ENCODE results near the gene ACTL7A.

Gene ACTL7A

GRCh38 chr9:108850293-108850897 is 11.7 kb upstream of the ACTL7A start:
- DNase-seq (ENCODE audit: low read depth), result no peak

- no peak for DNase-seq (ENCODE audit: low read depth)
Measured at GRCh38 chr9:108851138-108851537, 10.9 kb upstream of the ACTL7A start.

GRCh38 chr9:108852079-108852478 is 10.0 kb upstream of the ACTL7A start:
- no peak for DNase-seq (ENCODE audit: low read depth)

GRCh38 chr9:108854094-108854493 is 8.0 kb upstream of the ACTL7A start:
- DNase-seq (ENCODE audit: low read depth), result no peak

GRCh38 chr9:108854641-108855528 is 7.2 kb upstream of the ACTL7A start:
- no peak for DNase-seq (ENCODE audit: low read depth)

GRCh38 chr9:108855529-108855886 is 6.6 kb upstream of the ACTL7A start:
- DNase-seq (ENCODE audit: low read depth), result no peak

- no peak for DNase-seq (ENCODE audit: low read depth)
Measured at GRCh38 chr9:108855888-108856287, 6.2 kb upstream of the ACTL7A start, which contains the start of gene ACTL7B. Gene ACTL7B, minus strand, starts transcription at chr9:108855986. Its CDS starts 56 bp downstream, at chr9:108855930.

- DNase-seq (ENCODE audit: low read depth), result no peak
Measured at GRCh38 chr9:108857572-108857971, 4.5 kb upstream of the ACTL7A start.

- DNase-seq (ENCODE audit: low read depth), result no peak
Measured at GRCh38 chr9:108859459-108860114, 2.5 kb upstream of the ACTL7A start.

GRCh38 chr9:108860354-108860753 is 1.7 kb upstream of the ACTL7A start:
- no peak for DNase-seq (ENCODE audit: low read depth)

- no peak for DNase-seq (ENCODE audit: low read depth)
Measured at GRCh38 chr9:108860764-108861163, 1.3 kb upstream of the ACTL7A start.

GRCh38 chr9:108861464-108861863 is 602 bp upstream of the ACTL7A start:
- DNase-seq (ENCODE audit: low read depth), result no peak

GRCh38 chr9:108863891-108864290 is 1.8 kb downstream of the ACTL7A start:
- DNase-seq (ENCODE audit: low read depth), result no peak

- DNase-seq (ENCODE audit: low read depth), result no peak
Measured at GRCh38 chr9:108864446-108864845, 2.4 kb downstream of the ACTL7A start.

GRCh38 chr9:108865037-108865436 is 3.0 kb downstream of the ACTL7A start:
- no peak for DNase-seq (ENCODE audit: low read depth)

GRCh38 chr9:108866001-108866420 is 3.9 kb downstream of the ACTL7A start:
- DNase-seq (ENCODE audit: low read depth), result no peak

GRCh38 chr9:108867116-108867515 is 5.0 kb downstream of the ACTL7A start:
- DNase-seq (ENCODE audit: low read depth), result no peak

GRCh38 chr9:108867829-108868228 is 5.8 kb downstream of the ACTL7A start:
- no peak for DNase-seq (ENCODE audit: low read depth)

- no peak for DNase-seq (ENCODE audit: low read depth)
Measured at GRCh38 chr9:108869092-108869725, 7.1 kb downstream of the ACTL7A start.

GRCh38 chr9:108874058-108874788 is 12.2 kb downstream of the ACTL7A start:
- no peak for DNase-seq (ENCODE audit: low read depth)

- DNase-seq (ENCODE audit: low read depth), result no peak
Measured at GRCh38 chr9:108876425-108876824, 14.4 kb downstream of the ACTL7A start.

- no peak for DNase-seq (ENCODE audit: low read depth)
Measured at GRCh38 chr9:108877524-108877923, 15.5 kb downstream of the ACTL7A start.

Measured in activated T-helper 1 cell treated with Interleukin-2 at 50 U/mL for 16 hours (primary cell).